Astrocyte of the spinal cord (primary cell): Measurements from ENCODE around the gene LLCFC1.

Experiments used
- DNase-seq: peaks from one replicate; pipeline ENCODE4 v3.0.0; 2011; ENCODE audit warnings: low read depth, low spot score
- H3K4me3 ChIP-seq: 2 replicates; pipeline ENCODE4 v1.5.1; 2011; ENCODE audit warnings: low read depth, mild to moderate bottlenecking, low read length, moderate library complexity
- in situ Hi-C: cut with HindIII; loops from 2 replicates; pipeline ENCODE4 v1.10.0; 2017; ENCODE audit warnings: low sequenced_read_pairs
- TF ChIP-seq, protein P1 (sequence below): IDR thresholded peaks from 2 replicates; pipeline ENCODE4 v1.5.1; 2012; ENCODE audit warnings: low read depth, mild to moderate bottlenecking, low read length, inconsistent platforms

LLCFC1 gene

GRCh38 chr7:142959202-142959601 lies 19.9 kb downstream of the LLCFC1 start:
- DNase-seq, result no peak
- TF ChIP-seq, protein P1, sequence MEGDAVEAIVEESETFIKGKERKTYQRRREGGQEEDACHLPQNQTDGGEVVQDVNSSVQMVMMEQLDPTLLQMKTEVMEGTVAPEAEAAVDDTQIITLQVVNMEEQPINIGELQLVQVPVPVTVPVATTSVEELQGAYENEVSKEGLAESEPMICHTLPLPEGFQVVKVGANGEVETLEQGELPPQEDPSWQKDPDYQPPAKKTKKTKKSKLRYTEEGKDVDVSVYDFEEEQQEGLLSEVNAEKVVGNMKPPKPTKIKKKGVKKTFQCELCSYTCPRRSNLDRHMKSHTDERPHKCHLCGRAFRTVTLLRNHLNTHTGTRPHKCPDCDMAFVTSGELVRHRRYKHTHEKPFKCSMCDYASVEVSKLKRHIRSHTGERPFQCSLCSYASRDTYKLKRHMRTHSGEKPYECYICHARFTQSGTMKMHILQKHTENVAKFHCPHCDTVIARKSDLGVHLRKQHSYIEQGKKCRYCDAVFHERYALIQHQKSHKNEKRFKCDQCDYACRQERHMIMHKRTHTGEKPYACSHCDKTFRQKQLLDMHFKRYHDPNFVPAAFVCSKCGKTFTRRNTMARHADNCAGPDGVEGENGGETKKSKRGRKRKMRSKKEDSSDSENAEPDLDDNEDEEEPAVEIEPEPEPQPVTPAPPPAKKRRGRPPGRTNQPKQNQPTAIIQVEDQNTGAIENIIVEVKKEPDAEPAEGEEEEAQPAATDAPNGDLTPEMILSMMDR, result no peak
- H3K4me3 ChIP-seq, result no peak overlapping the region
- in situ Hi-C loops, result no loop called here

DNA sequence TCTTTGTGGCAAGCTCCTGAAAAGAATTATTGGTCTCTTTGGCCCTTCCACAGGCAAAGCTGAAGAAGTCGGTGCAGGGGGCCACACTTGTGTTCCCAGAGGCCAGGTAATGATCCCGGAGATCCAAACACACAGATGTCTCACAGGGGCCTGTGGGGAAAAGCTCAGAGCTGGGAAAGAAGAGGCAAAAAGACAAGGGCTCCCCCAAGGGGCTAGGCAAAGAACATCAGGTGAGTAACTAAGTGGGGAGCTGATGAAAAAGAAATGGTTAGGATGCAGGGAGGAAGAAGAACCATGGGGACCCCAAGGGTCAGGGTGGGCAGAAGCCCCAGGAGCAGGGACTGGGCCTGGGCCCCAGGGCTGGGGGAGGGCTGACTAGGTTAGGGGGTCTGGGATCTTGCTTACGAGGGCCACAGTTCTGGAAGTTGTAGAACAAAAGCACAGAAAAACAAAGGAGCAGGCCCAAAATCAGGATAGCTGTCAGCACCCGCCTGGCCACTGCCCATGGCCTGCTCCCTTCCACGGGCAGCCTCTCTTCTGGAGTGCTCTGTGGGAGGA lies 21.8 kb downstream of the LLCFC1 start:
- in situ Hi-C loops, result no loop called here
- DNase-seq, result no peak
- no peak overlapping the region for H3K4me3 ChIP-seq
- TF ChIP-seq, protein P1, result no peak

DNA sequence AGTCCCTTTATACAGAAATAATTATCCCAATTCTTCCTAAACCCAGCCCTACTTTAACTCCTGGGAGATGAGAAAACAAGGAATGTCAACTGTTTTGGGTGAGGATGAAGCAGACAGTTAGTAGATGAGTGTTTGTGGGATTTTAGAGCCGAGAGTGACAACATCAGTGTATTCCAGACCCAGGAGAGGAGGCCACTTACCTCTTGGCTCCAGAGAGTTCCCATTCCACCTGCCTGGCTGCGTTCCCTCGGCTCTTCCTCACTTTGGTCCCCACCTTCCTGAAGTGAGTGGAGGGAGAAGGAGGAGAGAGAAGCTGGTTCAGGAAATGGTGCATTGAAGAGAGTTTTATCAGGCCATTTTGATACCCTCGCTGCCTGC lies 22.3 kb downstream of the LLCFC1 start:
- no peak overlapping the region for H3K4me3 ChIP-seq
- TF ChIP-seq, protein P1, result no peak
- in situ Hi-C loops, result no loop called here
- no peak for DNase-seq

DNA sequence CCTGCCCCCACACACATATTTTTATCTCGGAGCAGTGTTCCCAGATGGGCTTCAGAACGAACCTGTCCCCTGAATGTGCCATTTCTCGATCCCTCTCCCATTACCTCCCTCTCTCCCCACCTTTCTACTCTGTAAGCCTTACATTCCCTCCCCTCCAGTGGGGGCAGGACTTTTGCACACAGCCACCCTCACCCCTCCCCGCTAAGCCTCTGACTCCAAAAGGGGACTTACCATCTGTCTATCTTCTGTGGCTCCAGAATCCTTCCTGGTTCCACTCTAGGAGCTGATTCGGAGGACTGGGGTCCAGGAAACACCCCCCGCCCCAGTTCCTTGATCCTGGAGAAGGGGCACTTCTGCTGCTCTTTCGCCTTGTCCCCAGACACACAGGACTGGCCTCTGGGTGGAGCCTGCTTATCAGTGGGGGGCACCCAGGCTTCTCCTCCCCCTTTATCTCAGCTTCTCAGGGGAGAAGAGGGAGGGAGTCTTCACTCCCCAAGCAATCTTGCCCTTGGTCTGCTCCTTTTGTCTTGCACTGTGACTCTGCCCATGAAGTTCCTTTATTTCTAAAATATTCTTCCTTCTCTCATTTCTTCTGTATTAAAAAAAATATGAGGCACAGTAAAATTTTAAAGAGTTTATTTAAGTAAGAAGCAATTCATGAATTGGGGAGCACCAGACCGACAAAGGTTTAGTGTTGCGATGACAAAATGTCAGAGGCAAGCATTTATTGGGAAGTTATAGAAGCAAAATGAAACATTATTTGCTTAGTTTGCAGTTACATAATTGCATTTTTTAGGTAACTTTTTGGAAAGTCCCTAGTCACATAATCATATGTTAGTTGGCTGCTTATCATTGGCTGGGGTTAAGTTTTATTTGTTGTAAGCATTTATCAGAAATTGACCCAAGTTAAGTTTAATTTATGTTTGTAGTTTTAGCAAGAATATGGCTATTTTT lies 23.0 kb downstream of the LLCFC1 start, which contains the start of gene KEL:
TSS of gene KEL (minus strand) at position 391 of the 954 bp plus-strand sequence. CDS start at position 234, 157 bp downstream.
- in situ Hi-C loops, result no loop called here
- no peak for DNase-seq
- TF ChIP-seq, protein P1, result no peak
- H3K4me3 ChIP-seq, result no peak within 1 kb of the TSS

DNA sequence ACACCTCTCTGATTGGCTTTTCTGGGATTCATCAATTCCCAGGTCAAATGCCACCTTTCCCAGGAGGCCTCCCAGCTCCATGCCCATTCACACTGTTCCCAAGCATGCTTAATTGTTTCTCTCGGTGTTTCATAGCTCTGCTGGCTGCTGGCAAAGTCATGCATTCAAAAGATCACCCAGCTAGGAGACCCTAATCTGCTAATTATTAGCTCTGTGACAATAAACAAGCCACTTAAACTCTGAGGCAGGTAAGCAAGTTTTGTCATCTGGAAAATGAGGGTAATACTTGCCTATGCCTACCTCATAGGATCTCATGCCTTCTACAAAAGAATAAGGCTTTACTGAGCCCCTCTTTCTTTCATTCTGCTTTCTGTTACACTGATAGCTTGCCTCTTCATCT lies 23.7 kb downstream of the LLCFC1 start:
- TF ChIP-seq, protein P1, result no peak
- H3K4me3 ChIP-seq, result no peak overlapping the region
- in situ Hi-C loops, result no loop called here
- DNase-seq, result no peak

GRCh38 chr7:142963993-142964392 lies 24.7 kb downstream of the LLCFC1 start:
- in situ Hi-C loops, result no loop called here
- TF ChIP-seq, protein P1, result no peak
- DNase-seq, result no peak
- no peak overlapping the region for H3K4me3 ChIP-seq
